SJSA1 (cell line): ENCODE data around the gene GNG14. TPM values are rescaled to one million over a fixed set of nuclear protein-coding genes. Genes with fewer than 3 reads are reported as not detected.

Source experiments
- DNase-seq, 2 experiments: peaks; one replicate each; pipeline ENCODE4 v3.0.0-alpha.2; 2015 to 2020; ENCODE audit warnings: low spot score in 2 of 2, low read depth in 1 of 2
- H3K27ac ChIP-seq: fragments of 250-450 bp; sonication (Bioruptor Pico); 2 replicates; pipeline ENCODE4 v1.5.1; 2020; ENCODE audit warnings: mild to moderate bottlenecking, moderate library complexity
- H3K27me3 ChIP-seq: fragments of 250-450 bp; sonication (Bioruptor Pico); replicated peaks from 2 replicates; pipeline ENCODE4 v1.5.1; 2020; ENCODE audit warnings: mild to moderate bottlenecking, moderate library complexity
- H3K36me3 ChIP-seq: fragments of 250-450 bp; sonication (Bioruptor Pico); 2 replicates; pipeline ENCODE4 v1.5.1; 2020; ENCODE audit warnings: mild to moderate bottlenecking
- H3K4me1 ChIP-seq: fragments of 250-450 bp; sonication (Bioruptor Pico); replicated peaks from 2 replicates; pipeline ENCODE4 v1.6.1; 2021; ENCODE audit warnings: mild to moderate bottlenecking
- H3K4me3 ChIP-seq: fragments of 250-450 bp; sonication (Bioruptor Pico); 2 replicates; pipeline ENCODE4 v1.5.1; 2020; ENCODE audit warnings: mild to moderate bottlenecking
- H3K9me3 ChIP-seq: fragments of 250-450 bp; sonication (Bioruptor Pico); replicated peaks from 2 replicates; pipeline ENCODE4 v1.5.1; 2020; ENCODE audit warnings: mild to moderate bottlenecking
- total RNA-seq: library from RNA; depleted of rRNA; stranded (reverse); fragments of >200 nt; shearing (Covaris generic); gene quantifications from 2 replicates; pipeline ENCODE4 v1.2.3, GENCODE V29; 2014; rRNA removed

GNG14 gene
- total RNA-seq, 1 experiment from 2014 or later: not detected

DNA sequence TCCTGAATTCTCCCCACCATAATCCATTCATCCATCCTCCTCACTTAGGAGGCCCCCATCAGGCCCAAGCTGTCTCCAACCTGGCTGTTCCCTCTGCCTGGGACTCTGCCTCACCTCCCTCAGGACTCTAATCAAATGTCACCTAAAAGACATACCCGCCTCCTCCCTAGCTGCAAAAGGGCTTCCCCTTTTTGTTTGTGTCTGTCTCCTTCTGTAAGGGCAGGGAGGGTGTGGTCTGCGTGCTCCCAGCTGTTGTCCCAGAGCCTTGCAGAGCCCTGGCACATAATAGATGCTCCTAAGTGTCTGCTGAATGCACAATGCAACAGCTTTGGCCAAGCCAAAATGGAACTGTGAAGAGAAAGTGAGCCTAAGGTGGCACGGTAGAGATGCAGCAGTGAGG lies 42.3 kb downstream of the GNG14 start:
- Histone ChIP-seq H3K36me3 (peaks cover 69% of the 10 kb centered on the region), H3K4me3 (no peak overlapping the region), H3K9me3 (no peaks in the 10 kb centered on the region)

GRCh38 chr19:12731337-12731736 lies 43.5 kb downstream of the GNG14 start:
- no peaks in the 10 kb centered on the region for H3K27me3 ChIP-seq
- DNase-seq: no peak
- no peaks in the 10 kb centered on the region for H3K9me3 ChIP-seq
- no peak overlapping the region for H3K27ac ChIP-seq
- no peak overlapping the region for H3K4me3 ChIP-seq
- peaks cover 69% of the 10 kb centered on the region for H3K36me3 ChIP-seq
- peaks cover 13% of the 10 kb centered on the region for H3K4me1 ChIP-seq

More for the DNA sequence above, 42.3 kb downstream of the GNG14 start:
- no peak for DNase-seq
- Histone ChIP-seq H3K27ac (no peak overlapping the region), H3K27me3 (no peaks in the 10 kb centered on the region), H3K4me1 (peaks cover 12% of the 10 kb centered on the region)

GRCh38 chr19:12733369-12734214 lies 45.8 kb downstream of the GNG14 start:
- no peaks in the 10 kb centered on the region for H3K9me3 ChIP-seq
- peak overlapping the region; percentile 90 for H3K27ac ChIP-seq
- no peaks in the 10 kb centered on the region for H3K27me3 ChIP-seq
- DNase-seq: peak in 1 of 2 experiments; percentile 54
- H3K4me1 ChIP-seq: peaks cover 25% of the 10 kb centered on the region
- peak overlapping the region; percentile 99 for H3K4me3 ChIP-seq
- H3K36me3 ChIP-seq: peaks cover 60% of the 10 kb centered on the region

GRCh38 chr19:12736995-12737834 lies 49.4 kb downstream of the GNG14 start, which contains the start of gene GET3:
Gene GET3, plus strand, starts transcription at chr19:12737497. Its CDS starts 9 bp downstream, at chr19:12737506.
- Histone ChIP-seq H3K9me3 (no peaks in the 10 kb centered on the region), H3K4me3 (peak within 1 kb of the TSS; percentile 66), H3K4me1 (peaks cover 25% of the 10 kb centered on the region), H3K27ac (peak within 1 kb of the TSS; percentile 99), H3K36me3 (peaks cover 51% of the 10 kb centered on the region), H3K27me3 (no peaks in the 10 kb centered on the region)
- DNase-seq: peak; percentile 96 to 98

DNA sequence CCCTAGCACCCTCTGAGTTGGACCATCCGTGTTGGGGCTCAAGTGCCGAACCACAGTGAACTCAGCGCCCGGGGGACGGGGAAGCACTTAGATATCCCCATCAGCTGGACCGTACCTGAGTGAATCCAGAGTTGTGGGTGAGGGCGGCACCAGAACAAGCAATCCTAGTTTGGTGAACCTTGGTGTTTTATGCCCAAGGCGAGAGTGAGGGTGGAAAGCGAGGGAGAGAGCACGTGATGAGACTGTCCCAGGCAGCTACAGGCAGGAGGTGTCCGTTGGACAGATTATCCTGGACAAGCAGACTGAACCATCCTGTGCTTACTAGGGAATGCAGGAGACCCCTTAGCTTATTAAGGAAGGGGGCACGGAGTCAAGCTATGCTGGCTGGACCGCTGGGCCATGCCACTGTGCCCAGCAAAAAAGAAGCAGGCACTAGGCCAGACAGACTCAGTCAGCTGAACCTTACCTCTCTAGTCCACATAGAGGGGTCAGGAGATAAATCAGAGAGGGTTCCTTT lies 50.1 kb downstream of the GNG14 start:
- H3K27ac ChIP-seq: peak overlapping the region; percentile 99; the same call in 1 of the 2 replicates
- DNase-seq: no peak
- peaks cover 47% of the 10 kb centered on the region for H3K36me3 ChIP-seq

More for the DNA sequence above, 50.1 kb downstream of the GNG14 start:
- H3K4me3 ChIP-seq: peak overlapping the region; percentile 66
- H3K9me3 ChIP-seq: no peaks in the 10 kb centered on the region
- H3K4me1 ChIP-seq: peaks cover 22% of the 10 kb centered on the region
- no peaks in the 10 kb centered on the region for H3K27me3 ChIP-seq

Other genes with a start within 250 kb of the GNG14 start
- 0.71 TPM in 1 of 2 replicates, not detected in the other for gene ZNF443, start 247.0 kb upstream of the GNG14 start, total RNA-seq
- 0.97 TPM in 1 of 2 replicates, not detected in the other for gene ZNF709, start 203.2 kb upstream of the GNG14 start, total RNA-seq
- 3.3 and 5.4 TPM in 2 replicates for gene ZNF564, start 136.5 kb upstream of the GNG14 start, total RNA-seq
- gene ZNF490, start 77.2 kb upstream of the GNG14 start, total RNA-seq: 2.1 and 2.4 TPM in 2 replicates
- gene ZNF791, start 77.1 kb upstream of the GNG14 start, total RNA-seq: 14.8 and 15.4 TPM in 2 replicates
- 36.1 and 38.7 TPM in 2 replicates for gene MAN2B1, start 21.3 kb upstream of the GNG14 start, total RNA-seq
- gene WDR83, start 21.2 kb upstream of the GNG14 start, total RNA-seq: 9.7 and 23.7 TPM in 2 replicates
- gene DHPS, start 6.1 kb upstream of the GNG14 start, total RNA-seq: 69.4 and 71.1 TPM in 2 replicates
- 9.0 and 13.2 TPM in 2 replicates for gene FBXW9, start 8.6 kb downstream of the GNG14 start, total RNA-seq
- 24.0 and 25.8 TPM in 2 replicates for gene TNPO2, start 35.9 kb downstream of the GNG14 start, total RNA-seq
- gene TRIR, start 46.7 kb downstream of the GNG14 start, total RNA-seq: 274 and 417 TPM in 2 replicates
- 88.5 and 127 TPM in 2 replicates for gene GET3, start 49.5 kb downstream of the GNG14 start, total RNA-seq
- 0.13 TPM in 1 of 2 replicates, not detected in the other for gene BEST2, start 63.8 kb downstream of the GNG14 start, total RNA-seq
- 12.4 and 27.5 TPM in 2 replicates for gene HOOK2, start 87.6 kb downstream of the GNG14 start, total RNA-seq
- 112 and 115 TPM in 2 replicates for gene JUNB, start 103.5 kb downstream of the GNG14 start, total RNA-seq
- 4.6 and 8.7 TPM in 2 replicates for gene PRDX2, start 113.8 kb downstream of the GNG14 start, total RNA-seq
- gene THSD8, start 114.1 kb downstream of the GNG14 start, total RNA-seq: not detected in 2 replicates
- gene RNASEH2A, start 118.6 kb downstream of the GNG14 start, total RNA-seq: 68.8 and 78.9 TPM in 2 replicates
- not detected in 2 replicates for gene RTBDN, start 146.6 kb downstream of the GNG14 start, total RNA-seq
- gene MAST1, start 150.5 kb downstream of the GNG14 start, total RNA-seq: not detected in 2 replicates
- 21.8 and 25.5 TPM in 2 replicates for gene DNASE2, start 193.5 kb downstream of the GNG14 start, total RNA-seq
- gene KLF1, start 199.2 kb downstream of the GNG14 start, total RNA-seq: not detected in 2 replicates
- 25.9 and 43.7 TPM in 2 replicates for gene GCDH, start 203.2 kb downstream of the GNG14 start, total RNA-seq
- 0.24 TPM in 1 of 2 replicates, not detected in the other for gene SYCE2, start 231.3 kb downstream of the GNG14 start, total RNA-seq
- gene FARSA, start 245.7 kb downstream of the GNG14 start, total RNA-seq: 48.3 and 101 TPM in 2 replicates